GM18507 (cell line): ENCODE data around the gene DUSP11.
"Not testable (repeated sequence)": the region's sequence is repeated elsewhere in the genome, so short reads cannot be mapped to it uniquely, and the experiment has no call there.

Source experiments
- DNase-seq: peaks from one replicate; pipeline ENCODE4 v3.0.0; 2011; ENCODE audit warnings: low read depth; ENCODE audit not compliant: insufficient read length; ENCODE audit errors: extremely low spot score
- FAIRE-seq: peaks from 2 replicates; lab custom pipeline; 2011; peaks lifted over from hg19 to GRCh38; lab: Jason Lieb, UNC

Gene DUSP11

DNA sequence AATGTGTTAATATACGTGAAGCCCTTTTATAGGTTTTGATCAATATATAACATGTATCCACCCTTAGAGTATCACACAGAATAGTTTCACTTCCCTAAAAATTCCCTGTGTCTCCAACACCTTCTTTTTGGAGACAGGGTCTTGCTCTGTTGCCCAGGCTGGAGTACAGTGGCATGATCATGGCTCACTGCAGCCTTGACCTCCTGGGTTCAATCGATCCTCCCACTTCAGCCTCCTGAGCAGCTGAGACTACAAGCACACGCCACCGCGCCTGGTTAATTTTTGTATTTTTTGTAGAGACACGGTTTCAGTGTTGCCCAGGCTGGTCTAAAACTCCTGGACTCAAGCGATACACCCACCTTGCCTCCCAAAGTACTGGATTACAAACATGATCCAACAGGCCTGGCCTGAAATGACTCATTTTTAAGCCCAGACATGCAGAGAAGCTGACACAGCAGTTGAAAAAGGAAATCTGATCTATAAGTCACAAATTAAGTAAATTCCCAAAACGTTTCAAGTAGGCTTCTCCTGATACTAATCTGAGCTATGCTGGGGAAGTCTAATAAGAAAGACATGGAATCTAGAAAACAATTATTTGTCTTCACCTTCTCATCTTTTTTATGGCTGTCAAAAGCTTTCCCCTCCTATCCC is 2.9 kb downstream of the DUSP11 start:
- no peak for FAIRE-seq
- DNase-seq: no peak

DNA sequence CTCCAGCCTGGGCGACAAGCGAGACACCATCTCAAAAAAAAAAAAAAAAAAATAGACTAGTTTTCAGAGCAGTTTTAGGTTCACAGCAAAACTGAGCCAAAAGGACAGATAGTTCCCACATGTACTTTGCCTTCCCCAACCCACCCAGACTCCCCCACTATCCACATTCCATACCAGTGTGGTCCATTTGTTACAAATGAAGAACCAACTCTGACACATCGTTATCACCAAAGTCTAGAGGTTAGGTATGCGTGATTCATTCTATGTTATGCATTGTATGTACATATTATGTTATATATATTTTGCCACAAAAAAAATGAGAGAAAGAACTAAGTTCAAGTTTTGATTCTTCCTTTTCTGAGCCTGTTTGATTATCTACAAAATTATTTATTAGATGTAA is 3.5 kb downstream of the DUSP11 start:
- FAIRE-seq (no peak), DNase-seq (no peak)

DNA sequence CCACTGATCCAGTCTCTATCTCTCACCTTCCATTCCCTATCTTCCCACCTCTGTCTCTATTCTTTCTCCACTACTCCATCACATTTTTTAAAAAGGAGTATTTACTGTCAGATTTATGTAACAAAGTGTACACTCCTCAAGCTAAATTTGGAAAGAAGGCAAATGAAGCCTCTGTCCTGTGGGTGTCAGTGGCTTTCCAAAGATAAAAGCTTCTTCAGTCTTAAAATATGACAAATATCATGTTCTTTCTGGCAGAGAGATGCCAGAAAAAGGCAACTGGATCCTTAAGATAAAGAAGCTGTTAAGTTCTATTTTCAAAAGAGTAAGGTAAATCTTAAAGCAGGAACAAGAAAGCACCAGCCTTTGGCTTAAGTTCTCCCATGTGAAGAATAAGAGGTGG is 7.1 kb downstream of the DUSP11 start:
- no peak for DNase-seq
- FAIRE-seq: no peak

DNA sequence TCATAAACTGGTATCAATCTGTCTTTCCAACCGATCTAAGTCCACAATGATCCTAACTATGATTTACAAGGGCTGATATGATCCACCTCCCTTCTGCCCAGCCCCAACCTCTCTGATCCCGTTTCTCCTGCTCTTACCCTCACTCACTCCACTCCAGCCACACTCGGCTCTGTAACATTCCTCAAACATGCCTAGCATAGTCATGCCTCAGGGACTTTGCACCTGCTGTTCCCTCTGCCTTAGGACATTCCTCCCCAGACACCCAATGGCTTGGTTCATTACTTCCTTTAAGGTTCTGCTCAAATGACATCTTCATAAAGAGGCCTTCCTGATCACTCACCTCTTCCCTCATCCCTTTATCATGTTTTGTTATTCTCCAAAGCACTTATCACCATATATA is 9.2 kb downstream of the DUSP11 start:
- FAIRE-seq (no peak), DNase-seq (no peak)

DNA sequence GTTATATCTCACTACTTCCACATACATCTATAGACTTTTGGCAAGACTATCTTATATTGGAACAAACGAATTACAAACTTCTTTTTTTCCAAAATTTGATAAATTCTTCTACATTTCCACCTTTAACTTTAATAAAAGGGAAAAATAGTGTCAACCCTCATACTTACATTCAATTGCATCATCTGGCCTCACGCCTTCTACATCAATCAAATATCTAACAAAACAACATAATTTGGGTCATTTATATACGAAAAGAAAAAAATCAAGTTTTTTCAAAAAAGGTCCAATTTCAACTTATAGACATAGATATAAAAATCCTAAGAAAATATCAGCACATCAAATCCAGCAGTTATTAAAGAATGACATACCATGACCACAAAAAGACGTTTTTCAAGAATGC is 12.9 kb downstream of the DUSP11 start:
- DNase-seq: no peak
- no peak for FAIRE-seq

DNA sequence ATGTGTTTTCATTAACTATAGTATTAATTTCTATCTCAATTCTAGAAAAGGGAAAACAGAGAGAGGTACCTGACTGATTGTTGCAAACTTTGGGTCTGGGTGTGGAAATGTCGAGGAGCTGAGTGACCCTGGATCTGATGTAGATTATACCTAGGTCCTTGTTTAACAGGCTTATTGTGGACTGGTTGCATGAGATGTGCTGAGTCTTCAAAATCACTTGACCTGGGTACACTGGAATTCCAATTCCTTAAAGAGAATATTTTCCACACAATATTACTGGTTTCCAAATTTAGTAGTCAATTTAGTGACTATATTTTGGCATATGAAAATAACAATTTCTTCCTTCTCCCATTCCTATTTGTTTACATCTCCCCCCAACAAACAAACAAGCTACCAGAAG is 13.6 kb downstream of the DUSP11 start:
- DNase-seq (no peak), FAIRE-seq (no peak)

- FAIRE-seq (no peak), DNase-seq (no peak)
Observed at GRCh38 chr2:73764945-73765344, 15.0 kb downstream of the DUSP11 start.

DNA sequence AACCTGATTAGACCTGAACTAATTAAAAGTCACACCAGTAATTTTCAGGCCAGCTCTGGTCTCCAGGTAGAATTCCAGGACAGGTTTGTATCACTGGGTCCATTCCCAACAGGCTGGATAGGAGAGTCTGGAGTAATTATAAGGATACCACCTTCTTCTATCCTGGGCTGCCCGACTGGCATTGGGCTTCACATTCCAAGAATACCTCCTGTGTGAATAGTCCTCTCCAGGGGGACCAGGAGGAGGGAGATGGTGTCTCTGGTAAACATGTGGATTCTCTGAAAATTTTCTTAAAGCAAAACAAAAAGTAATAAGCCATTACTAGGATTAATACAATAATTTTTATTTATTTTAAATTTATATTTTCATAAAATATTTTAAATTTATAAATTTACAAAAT is 17.3 kb downstream of the DUSP11 start:
- DNase-seq (no peak), FAIRE-seq (no peak)

DNA sequence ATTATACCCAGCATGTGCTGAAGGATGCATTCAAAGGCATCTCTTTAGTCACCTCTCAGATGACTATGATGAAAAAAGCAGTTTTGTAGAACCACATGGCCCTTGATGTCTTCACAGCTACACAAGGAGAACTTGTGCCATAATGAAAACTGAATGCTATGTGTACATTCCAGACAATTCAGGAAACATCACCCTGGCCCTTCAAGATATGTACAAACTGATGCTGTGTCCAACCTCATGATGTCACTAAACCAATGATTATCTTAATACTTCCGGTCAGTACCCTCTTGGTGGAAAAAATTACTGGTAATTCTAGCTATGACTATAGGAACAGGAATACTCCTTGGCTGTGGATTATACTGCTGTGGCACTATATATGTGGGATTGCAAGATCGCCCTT is 20.0 kb downstream of the DUSP11 start:
- DNase-seq (no peak), FAIRE-seq (no peak)

DNA sequence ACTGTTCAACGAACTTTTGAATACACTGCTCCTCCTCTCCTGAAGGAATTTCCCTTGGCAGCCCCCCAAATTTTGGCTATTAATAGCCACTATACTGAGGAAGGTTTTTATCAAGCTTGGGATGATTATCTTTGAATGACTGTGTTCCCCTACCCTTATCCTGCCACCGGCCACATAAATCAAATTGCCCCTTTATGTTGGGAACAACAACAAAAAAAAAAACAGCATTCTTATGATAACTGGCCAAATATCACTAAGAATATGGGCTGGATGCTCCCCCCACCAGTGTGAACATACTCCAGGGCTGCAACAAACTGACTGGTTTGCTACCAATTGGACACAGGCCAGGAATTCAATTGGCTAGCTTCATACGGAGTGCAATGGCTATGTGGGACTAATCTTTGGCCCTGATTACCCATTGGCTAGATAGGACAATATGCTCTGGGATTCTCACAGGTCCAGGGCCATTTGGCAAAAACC is 20.6 kb downstream of the DUSP11 start:
- FAIRE-seq (no peak), DNase-seq (no peak)

DNA sequence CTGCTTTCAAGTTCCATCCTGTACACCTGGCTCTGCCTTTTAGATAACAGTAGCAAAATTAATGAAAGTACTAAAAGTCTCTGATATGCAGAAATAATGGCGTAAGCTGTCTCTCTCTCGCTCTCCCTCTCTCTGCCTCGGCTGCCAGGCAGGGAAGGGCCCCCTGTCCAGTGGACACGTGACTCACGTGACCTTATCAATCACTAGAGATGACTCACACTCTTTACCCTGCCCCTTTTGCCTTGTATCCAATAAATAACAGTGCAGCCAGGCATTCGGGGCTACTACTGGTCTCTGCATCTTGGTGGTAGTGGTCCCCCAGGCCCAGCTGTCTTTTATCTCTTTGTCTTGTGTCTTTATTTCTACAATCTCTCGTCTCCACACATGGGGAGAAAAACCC is 25.6 kb downstream of the DUSP11 start:
- FAIRE-seq, DNase-seq: not testable (repeated sequence)

DNA sequence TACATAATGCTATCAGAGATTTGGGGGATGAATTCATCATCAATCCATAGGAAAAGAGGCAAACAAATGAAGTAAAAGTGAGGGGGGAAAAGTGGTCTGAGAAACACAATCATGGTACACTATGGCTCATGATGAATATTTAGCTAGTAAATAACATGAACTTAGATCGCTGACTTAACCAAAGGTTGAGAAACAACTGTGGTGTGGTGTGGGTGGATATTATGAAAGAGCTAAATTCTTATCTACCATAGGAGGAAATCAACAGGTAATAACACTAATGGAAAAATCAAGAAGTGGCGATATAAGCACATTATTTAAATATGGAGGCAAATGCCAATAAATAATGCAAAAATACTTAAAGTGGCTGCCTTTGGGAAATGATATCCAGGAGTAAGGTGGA is 30.6 kb downstream of the DUSP11 start:
- FAIRE-seq: no peak
- DNase-seq: no peak

DNA sequence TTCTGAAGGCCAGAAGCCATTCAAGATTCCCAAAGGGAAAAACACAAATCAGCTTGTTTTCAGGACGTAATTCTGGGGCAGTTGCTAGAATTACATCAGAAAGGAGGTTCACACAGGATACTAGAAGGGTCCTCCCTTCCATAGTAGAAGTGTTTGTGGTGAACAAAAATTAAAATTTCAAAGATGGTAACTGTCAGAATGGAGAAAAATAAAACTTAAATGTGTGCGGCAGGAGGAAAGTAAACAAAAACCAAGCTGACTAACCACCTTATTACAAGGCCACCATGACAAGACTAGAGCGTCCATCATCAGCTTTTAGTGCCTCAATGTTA is 33.1 kb downstream of the DUSP11 start:
- no peak for DNase-seq
- no peak for FAIRE-seq

- no peak for DNase-seq
Observed at GRCh38 chr2:73746015-73746876, 33.7 kb downstream of the DUSP11 start.

DNA sequence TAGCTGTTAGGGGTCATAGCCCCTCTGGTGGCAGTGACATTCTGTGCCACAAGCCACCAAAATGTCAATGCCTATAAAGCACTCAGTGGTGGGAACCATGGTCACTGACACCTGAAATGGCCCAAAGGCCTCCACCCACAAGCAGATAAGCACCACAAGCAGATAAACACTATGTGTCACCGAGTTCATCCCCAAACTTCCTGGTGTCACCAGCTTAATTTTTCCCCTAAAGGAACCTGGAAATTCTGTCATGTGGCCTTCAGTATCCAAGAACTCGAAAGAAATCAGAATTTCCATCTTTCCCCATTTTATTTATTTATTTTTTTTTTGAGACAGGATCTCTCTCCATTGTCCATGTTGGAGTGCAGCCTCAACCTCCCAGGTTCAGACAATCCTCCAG is 39.1 kb downstream of the DUSP11 start:
- DNase-seq: no peak
- no peak for FAIRE-seq

More at GRCh38 chr2:73746015-73746876, 33.7 kb downstream of the DUSP11 start:
- FAIRE-seq: no peak

- DNase-seq (no peak), FAIRE-seq (no peak)
Observed at GRCh38 chr2:73739101-73739500, 40.8 kb downstream of the DUSP11 start.

- peak; percentile 95 for FAIRE-seq
- DNase-seq: peak; percentile 98
Observed at GRCh38 chr2:73736855-73737779, 42.8 kb downstream of the DUSP11 start, which contains the start of gene TPRKB. Gene TPRKB, minus strand, starts transcription at chr2:73737345. Its CDS starts 2,776 bp downstream, at chr2:73734569.

DNA sequence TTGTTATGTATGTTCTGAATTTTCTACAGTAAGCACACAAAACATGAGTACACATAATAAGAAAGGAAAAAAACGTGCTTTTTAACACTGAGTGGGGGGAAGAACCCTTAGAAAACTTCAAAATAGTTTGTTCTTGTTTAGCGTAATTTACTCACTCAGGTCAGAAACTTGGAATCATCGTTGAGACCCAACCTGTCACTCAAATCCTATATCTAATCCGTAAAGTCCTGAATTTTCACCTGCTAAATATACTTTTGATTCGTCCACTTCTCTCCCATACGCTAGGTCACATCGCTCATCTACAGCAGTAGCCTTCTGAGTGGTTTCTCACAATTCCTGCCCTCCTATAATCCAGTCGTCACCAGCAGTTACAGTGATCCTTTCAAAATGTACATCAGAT is 43.5 kb downstream of the DUSP11 start:
- FAIRE-seq: no peak
- no peak for DNase-seq

DNA sequence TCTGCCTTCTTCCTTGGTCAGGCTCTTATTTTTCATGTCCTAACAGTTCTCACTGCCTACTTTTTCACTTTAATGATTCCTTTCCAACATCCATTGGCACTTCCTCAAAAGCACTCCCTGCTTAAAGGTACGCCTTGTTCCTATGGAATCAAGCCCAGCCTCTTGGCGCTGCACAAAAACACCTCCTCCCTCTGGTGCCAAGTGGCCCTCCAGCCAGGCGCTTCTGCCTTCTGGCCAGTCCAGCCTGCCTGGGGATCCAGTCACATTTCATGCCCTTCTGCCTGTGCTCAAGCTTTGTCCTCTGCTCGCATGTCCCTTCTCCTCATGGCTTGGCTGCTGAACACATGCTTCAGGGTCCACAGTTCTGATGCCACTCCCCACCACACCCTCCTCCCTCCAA is 49.1 kb downstream of the DUSP11 start:
- FAIRE-seq: no peak
- no peak for DNase-seq

DNA sequence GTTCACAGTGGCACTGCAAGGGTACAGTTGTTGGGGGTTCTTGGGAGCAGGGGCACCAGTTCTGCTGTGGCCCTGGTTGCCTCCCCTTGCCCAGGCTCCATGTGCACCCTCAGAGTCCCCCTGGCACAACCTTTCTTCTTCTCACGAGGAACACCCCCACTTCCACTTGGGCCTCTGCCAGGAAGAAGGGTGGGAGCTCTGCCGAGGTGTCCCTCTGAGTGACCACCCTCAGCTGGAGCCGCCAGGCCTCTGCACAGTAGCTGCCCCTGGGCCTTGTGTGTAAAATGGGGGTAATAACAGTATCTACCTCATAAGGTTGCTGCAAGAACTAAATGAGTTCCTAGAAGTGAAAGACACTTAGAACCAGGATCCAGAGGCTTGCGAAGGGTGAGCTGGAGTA is 51.2 kb downstream of the DUSP11 start:
- FAIRE-seq: no peak
- no peak for DNase-seq
